GM19238 (cell line): ENCODE data around the gene MRPS27.

Experiments
- DNase-seq: peaks from one replicate; pipeline ENCODE4 v3.0.0; 2011; ENCODE audit warnings: low spot score; ENCODE audit not compliant: insufficient read length

Gene MRPS27

GRCh38 chr5:72291601-72292000 is 28.4 kb downstream of the MRPS27 start:
- no peak for DNase-seq

- DNase-seq = no peak
Observed at GRCh38 chr5:72290356-72291133, 29.5 kb downstream of the MRPS27 start.

GRCh38 chr5:72288924-72289323 is 31.1 kb downstream of the MRPS27 start:
- no peak for DNase-seq

- DNase-seq = no peak
Observed at GRCh38 chr5:72286798-72287197, 33.2 kb downstream of the MRPS27 start.

GRCh38 chr5:72285424-72285821 is 34.6 kb downstream of the MRPS27 start:
- no peak for DNase-seq

GRCh38 chr5:72284559-72285423 is 35.2 kb downstream of the MRPS27 start:
- no peak for DNase-seq

GRCh38 chr5:72283358-72283757 is 36.7 kb downstream of the MRPS27 start:
- DNase-seq = no peak

GRCh38 chr5:72282878-72283277 is 37.2 kb downstream of the MRPS27 start:
- no peak for DNase-seq

- DNase-seq = no peak
Observed at GRCh38 chr5:72281764-72282499, 38.1 kb downstream of the MRPS27 start.

GRCh38 chr5:72281430-72281763 is 38.6 kb downstream of the MRPS27 start:
- no peak for DNase-seq

GRCh38 chr5:72280581-72281069 is 39.4 kb downstream of the MRPS27 start:
- no peak for DNase-seq

GRCh38 chr5:72276219-72276752 is 43.8 kb downstream of the MRPS27 start:
- no peak for DNase-seq

GRCh38 chr5:72273547-72273946 is 46.5 kb downstream of the MRPS27 start:
- no peak for DNase-seq

GRCh38 chr5:72272398-72272797 is 47.6 kb downstream of the MRPS27 start:
- DNase-seq = no peak

GRCh38 chr5:72271702-72272101 is 48.3 kb downstream of the MRPS27 start:
- DNase-seq = no peak

- DNase-seq = no peak
Observed at GRCh38 chr5:72270037-72270436, 50.0 kb downstream of the MRPS27 start.

GRCh38 chr5:72269411-72269780 is 50.6 kb downstream of the MRPS27 start:
- DNase-seq = no peak

GRCh38 chr5:72268753-72269410 is 51.2 kb downstream of the MRPS27 start:
- DNase-seq = peak; percentile 12

- DNase-seq = no peak
Observed at GRCh38 chr5:72268260-72268659, 51.8 kb downstream of the MRPS27 start.

- DNase-seq = no peak
Observed at GRCh38 chr5:72267685-72268084, 52.4 kb downstream of the MRPS27 start.

- no peak for DNase-seq
Observed at GRCh38 chr5:72266862-72267261, 53.2 kb downstream of the MRPS27 start.
